Suprapubic skin (tissue), 3 donors: Measurements from ENCODE around the gene OR1I1.

Experiments used
- CTCF ChIP-seq, 2 donors: fragments of 200-600 bp in 1 of 2; fragments of 450-650 bp in 1 of 2; sonication (generic) in 1 of 2; IDR thresholded peaks; one replicate each; pipeline ENCODE4 v1.5.1; 2016 to 2019; ENCODE audit warnings: antibody characterized with exemption in 2 of 2, mild to moderate bottlenecking in 1 of 2, moderate library complexity in 1 of 2
- POLR2A ChIP-seq, 2 donors: fragments of 450-650 bp; IDR thresholded peaks; one replicate each; pipeline ENCODE4 v1.6.1; 2017; ENCODE audit warnings: antibody characterized with exemption in 2 of 2, mild to moderate bottlenecking in 2 of 2, moderate library complexity in 2 of 2

GRCh38 chr19:15137777-15138176, 55.8 kb downstream of the OR1I1 start:
- no peak for TF ChIP-seq POLR2A (IDR thresholded peaks at IDR 0.05)
- no peak for TF ChIP-seq CTCF (IDR thresholded peaks at IDR 0.05)
